NCI-H2107 (cell line): ENCODE results near the gene SYNE1.

Experiments
- DNase-seq: peaks from one replicate; lab custom pipeline; 2025; lab: John Stamatoyannopoulos, UW

The SYNE1 gene

DNA sequence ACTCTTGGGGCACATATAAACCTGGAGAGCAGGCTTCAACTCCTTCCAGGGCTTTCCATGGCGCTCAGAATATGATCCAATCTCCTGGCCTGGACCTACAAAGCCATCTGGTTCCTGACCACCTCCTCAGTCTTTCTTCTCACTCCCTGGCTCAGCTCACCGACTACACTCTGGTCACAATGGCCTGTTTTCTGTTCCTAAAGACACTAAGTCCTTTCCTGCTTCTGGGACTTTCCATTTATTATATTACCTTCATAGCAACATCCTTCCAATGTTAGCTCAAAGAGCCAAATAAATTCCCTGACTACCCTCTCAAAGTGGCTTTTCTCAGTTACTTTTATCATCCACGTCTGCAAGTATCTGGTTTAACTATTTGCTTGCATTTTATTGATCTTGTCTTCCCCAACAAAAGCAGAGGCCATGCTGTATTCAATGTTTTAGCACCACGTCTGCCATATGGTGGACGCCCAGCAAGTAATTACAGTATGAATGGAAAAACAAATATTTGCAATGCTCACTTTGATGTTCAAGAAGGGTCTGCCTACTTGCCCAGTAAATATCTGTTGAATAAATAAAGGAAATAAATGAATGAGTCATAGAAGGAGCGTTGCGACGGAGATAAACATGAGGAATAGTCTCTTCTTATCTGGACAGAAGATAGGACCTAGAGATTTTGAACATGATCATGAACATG, 501.3 kb downstream of the SYNE1 start:
- DNase-seq = no peak

DNA sequence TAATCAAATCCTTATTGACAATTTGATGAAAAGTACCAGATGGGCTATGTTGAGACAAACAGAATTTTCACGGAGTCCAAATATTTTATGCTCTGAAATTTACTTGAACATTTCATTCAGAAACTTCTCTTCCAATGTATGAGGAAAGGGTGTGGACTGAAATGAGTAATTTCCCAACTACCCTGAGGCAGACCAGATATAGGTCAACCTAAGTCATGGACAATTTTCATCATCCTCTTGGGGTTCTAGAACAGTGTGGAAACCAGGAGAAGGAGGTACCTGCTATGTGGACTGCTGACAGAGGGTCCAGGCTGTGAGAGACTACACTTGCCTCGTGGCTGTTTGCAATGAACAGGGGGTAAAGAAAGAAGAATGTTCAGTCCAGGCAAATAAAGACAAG, 506.7 kb downstream of the SYNE1 start:
- no peak for DNase-seq

DNA sequence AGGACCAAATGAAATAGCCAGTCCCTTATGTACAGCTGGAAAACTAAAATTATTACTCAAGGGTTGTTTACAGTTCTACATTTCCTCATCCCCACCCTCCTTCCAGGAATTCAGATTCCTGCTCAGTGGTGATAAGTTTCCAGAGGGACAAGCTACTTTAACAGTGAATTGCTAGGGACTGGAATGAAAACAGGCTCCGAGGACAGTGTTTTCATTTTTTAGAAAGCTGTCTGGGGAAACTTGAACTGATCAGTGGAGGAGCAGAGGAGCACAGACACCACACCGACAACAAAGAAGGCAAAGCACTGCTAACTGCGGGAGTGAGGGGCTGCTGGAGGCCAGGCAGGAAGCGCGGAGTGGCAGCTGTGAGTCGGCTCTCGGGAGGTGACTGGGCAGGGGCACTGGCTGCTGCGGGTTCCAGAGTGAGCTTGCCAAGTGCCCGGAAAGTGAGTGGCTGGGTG, 507.4 kb downstream of the SYNE1 start:
- no peak for DNase-seq

DNA sequence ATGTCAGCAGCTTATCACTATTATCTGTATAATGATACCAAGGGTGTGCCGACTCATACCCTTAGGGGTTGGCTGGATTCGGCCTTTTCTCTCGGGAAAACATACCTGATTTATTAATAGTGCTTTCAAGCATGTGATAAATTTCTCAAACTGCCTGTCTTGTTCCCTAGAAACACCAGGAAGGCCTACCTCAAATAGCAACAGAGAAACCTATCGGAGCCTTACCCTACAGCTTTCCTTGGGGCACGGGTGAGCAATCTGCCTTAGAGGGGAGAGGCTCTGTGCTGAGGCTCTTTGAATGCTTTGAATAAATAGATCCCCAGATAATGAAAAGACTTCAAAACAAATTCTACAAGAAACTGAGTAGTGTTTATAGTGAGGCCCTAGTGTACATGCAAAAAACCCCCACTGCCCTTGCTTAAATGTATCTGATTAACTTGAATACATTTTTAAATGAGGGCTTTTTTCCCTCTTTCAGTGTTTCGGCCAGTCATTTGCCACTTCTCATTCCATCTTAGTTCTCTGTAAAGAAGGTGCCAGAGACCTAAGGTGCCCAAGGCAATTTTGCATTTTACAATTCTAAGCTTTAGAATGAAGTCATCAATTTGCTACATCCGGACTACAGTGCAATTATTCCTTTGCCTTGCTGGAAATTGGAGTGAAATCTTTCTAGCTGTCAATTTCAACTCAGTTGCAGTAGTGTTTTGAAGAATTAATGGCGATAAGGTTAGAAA, 509.6 kb downstream of the SYNE1 start:
- no peak for DNase-seq

DNA sequence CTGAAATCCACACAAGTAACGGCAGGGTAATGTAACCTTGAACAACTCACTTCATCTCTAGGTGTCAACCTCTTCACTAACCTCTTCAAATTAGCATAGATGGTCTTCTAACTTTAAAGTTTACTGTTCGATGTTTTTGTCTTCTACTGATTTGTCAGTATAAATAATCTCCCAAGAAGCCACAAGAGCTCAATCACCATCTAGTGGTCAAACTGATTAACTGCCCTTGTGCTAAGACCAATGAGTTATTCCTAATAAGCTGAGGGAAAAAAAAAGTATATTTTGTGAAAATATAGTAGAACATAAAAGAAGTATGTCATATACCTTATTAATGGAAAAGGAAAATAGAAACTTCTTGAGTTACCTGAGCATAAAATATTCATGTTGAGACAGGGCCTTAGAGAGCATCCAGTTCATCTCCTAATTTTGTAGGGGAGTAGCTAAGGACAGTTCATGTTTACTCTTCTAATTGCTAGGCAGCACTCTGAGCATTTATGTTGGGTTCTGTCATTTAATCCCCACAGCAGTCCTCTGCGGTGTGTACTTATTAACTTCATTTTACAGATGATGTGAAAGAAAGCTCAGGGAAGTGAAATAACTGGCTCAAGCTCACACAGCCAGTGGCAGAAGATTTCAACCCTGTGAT, 512.6 kb downstream of the SYNE1 start:
- DNase-seq = no peak

DNA sequence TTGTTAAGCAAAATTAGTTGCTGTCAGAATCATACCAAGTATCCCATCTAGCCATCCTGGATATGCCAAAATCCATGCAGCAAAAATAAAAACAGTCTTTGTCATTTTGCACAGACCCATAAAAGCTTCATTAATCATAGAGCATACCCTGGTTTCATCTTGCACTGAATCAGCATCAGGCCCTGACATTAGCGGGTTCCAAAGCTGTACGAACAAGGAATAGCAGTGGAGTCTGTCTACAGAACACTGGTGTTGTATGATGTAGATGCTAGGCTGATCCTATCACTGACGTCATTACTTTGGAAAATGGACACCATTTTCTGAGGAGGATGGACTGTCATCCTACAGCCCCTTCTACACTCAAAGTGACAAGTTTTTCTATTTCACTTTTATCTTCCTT, 514.1 kb downstream of the SYNE1 start:
- DNase-seq = no peak

DNA sequence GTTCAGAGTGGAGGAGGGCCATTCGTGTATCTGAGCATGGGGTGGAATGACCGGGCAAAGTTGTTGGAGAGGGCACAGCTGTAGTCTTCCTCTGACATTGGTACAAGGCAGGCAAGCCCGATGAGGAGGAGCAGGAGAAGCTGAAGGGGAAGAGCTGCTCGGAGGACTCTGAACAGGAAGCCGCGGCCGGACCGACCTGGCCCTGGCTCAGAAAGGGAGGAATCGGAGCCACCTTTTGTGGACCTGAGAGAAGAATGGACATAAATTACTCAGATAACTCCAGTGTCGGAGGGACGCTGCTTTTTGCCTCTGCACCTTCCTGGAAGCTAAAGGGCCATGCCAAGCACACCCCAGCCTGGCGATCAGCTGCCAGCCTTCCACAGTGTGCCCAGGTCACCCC, 514.7 kb downstream of the SYNE1 start:
- DNase-seq = no peak

DNA sequence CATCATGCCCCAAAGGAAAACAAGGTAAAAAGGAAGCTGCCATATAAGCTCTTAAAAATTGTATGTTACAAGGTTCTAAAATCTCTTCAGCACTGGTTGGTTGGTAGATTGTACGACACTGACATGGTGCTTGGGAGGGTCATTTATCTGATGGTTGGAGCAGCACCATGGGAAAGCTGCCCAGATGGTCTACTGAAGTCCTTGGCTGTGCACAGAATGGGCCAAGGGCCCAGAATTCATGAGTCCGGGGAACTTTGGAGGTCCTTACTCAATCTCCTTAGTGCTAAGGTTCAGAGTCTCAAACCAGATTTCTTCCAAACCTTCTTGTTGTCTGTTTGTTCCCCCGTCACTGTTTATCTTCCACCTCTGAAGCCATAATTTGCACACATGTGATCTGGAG, 515.3 kb downstream of the SYNE1 start:
- DNase-seq = no peak

DNA sequence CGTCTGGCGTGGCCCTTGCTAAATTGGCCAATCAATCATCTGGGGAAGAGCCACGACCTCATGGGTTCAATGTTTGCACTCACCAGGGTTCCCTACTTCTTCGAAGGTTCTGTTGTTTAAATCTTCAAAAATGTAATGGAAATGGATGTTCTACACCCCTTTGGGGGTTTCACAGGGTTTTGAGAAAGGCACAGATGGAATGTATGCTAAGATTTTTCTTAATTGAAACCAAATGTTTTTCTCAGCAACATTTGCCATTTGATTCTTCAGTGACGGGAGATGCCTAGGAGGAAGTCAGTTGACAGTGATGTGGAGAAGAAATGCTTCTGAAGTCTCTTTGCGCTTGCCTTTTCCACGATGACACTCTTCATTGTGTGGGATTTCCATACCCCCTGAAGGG, 517.3 kb downstream of the SYNE1 start:
- DNase-seq = no peak

DNA sequence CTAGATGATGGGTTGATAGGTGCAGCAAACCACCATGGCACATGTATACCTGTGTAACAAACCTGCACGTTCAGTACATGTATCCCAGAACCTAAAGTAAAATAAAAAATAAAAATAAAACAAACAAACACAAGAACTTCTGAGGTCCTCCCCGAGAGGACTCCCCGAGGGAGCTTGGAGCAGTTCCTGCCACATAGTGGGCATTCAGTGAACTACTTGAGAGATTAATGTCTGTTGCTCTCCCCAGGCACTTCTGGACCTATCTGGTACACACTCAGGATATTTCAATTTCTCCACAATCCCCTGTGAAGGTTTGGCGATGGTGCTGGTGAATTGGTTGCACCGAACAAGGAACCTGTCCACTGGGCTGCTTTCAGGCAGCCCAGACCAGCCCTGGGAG, 518.5 kb downstream of the SYNE1 start:
- no peak for DNase-seq

DNA sequence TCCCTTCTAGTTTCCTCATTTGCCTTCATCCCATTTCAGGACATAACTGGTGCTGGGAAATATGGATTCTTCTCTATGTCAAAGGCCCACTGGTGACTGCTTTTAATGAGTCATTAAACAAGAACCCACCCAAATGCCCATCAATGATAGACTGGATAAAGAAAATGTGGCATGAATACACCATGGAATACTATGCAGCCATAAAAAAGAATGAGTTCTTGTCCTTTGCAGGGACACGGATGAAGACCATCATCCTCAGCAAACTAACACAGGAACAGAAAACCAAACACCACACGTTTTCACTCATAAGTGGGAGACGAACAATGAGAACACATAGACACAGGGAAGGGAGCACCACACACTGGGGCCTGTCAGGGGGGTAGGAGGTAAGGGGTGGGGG, 518.9 kb downstream of the SYNE1 start:
- DNase-seq = no peak

DNA sequence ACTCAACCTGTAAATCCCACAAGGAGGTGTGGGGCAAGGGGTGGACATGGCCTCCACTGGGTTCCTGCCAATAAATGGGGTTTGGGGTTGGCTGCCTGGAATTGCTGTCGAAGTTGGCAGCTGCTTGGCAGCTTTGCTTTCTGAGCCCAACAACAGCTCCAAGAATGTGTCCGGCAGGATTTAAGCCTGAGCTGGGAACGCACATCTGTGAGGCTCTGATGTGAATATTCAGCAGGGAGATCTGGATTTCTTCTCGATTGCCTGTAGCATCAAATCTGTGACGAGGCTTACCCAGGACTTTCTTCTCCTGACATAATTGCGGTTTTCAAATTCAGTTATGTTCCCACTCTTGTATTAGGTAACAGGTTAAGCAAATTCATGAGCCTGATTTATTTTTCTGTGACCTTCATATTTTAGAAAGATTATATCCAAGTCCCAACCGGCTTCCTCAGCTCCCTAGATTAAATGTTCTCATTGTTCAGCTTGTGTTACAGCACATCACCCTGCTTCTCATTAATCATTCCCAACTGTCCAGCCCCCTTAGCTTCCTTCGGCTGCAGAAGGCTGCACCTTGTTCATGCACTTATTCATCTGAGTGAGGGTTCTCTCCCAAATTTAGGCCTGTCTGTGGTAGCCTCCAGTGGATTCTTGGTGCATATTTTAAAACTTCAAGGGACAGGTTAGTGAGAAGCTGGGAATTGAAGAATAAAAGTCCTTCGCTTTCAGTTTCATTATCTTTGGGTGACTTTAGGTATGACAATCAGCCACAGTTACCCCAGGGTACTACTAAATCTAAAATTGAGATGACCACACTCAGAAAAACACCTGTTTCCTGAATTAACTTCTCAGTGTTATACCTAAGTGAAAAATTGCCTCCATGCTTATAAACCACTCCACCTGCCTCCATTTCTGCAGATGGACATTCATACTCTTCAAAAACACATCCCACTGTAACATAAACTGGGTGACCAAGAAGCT, 519.7 kb downstream of the SYNE1 start:
- DNase-seq = no peak

DNA sequence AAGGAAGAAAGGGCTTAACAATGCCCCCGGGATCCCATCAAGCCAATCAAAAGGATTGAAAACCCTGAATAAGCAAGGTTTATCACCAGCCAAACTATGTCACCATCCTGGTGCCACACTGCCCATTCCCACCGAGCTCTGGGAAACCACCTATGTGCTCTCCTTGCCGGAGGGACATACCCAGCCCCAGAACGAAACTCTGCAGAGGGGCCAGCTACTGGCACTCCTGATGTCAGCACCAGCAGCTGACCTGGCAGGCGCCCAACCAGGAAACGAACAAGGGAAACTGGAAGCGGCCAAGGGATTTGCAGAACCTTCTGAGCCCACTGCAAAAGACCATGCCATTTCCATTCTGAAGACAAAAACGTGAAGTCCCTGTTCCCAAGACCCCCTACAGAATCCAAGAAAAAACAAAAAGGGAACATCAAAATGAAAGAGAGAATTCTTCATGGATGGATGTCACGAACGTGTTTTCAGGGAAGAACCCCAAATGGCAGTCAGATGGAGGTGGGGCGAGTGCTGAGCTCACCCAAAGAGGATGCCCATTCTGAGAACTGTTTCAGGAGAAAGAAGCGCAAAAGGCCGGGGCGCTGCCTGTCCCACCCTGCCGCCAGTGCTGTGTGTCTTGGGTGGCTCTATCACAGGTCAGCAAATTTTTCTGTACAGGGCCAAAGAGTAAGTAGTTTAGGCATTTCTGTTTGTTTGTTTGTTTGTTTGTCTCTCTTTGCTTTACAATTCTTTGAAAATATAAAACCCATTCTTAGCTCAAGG, 524.5 kb downstream of the SYNE1 start:
- DNase-seq = no peak

DNA sequence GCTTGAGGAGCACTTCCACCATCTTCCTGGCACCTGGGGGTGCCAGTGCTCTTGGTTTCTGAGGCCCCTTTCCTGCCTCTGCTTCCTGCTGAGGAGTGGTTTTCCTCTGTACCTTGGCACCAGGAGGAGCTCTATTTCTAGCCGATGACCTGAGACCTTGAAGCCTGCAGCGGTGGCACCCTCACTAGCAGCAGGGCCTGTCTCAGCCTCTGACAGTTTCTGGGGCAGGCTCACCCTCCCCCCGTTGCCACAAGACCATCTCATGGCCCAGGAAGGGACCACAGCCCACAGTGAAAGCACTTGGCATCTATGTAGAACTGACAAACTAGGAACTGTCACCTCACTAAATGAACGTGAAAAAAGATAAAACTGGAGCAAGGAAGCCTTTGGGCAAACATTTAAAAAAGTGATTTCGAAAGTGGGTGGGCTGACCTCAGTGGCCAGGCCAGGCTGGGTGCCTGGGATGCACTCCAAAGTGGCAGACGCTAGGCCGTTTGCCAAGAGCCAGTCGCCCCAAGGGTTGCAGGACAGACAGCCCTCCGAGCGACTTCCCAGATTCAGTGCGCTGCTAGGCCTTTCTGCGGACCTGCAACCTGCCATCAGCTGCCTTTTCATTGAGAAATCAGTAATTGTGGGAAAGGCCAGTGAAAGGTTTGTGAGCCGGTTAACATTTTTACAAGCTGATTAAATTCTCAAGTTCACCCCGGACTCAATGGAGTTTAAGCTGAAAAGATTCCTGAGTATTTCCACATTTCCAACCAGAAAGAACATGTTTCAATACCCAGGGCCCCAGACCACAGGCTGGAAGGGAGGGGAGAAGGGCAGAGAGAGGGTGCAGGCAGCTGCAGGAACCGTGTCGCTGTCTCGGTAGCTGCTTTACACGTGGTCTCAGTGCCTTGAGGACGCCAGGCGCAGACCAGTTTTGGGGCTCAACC, 526.0 kb downstream of the SYNE1 start:
- no peak for DNase-seq

DNA sequence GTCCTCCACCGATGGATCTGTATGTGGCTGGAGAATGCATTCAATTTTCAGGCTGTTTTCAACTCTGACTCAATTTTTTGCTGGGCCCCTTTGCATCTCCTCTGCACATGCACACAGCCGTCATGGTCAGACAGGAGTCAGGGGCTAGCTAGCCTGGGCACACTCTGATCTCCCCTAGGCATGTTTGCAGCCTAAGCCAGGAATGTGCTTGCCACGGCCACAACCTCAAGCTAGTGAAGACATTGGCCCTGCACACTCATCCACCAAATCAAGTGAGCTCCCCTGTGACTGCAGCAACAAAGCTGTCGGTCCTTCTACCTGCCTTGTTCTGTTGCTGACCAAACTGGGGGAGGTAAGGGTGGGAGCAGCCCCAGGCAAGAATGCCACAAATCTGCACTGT, 529.2 kb downstream of the SYNE1 start:
- no peak for DNase-seq

DNA sequence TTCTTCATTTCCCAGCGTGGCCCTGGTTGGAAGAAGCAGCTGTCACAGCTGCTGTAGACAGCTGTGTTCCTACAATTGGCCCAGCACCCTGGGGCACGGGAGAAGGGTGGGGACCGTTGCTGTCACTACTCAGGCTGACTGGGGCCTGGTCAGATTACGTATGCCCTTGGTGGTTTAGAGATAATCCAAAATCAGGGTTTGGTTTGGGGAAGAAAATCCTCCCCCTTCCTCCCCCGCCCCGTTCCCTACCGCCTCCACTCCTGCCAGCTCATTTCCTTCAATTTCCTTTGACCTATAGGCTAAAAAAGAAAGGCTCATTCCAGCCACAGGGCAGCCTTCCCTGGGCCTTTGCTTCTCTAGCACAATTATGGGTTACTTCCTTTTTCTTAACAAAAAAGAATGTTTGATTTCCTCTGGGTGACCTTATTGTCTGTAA, 537.0 kb downstream of the SYNE1 start:
- no peak for DNase-seq

DNA sequence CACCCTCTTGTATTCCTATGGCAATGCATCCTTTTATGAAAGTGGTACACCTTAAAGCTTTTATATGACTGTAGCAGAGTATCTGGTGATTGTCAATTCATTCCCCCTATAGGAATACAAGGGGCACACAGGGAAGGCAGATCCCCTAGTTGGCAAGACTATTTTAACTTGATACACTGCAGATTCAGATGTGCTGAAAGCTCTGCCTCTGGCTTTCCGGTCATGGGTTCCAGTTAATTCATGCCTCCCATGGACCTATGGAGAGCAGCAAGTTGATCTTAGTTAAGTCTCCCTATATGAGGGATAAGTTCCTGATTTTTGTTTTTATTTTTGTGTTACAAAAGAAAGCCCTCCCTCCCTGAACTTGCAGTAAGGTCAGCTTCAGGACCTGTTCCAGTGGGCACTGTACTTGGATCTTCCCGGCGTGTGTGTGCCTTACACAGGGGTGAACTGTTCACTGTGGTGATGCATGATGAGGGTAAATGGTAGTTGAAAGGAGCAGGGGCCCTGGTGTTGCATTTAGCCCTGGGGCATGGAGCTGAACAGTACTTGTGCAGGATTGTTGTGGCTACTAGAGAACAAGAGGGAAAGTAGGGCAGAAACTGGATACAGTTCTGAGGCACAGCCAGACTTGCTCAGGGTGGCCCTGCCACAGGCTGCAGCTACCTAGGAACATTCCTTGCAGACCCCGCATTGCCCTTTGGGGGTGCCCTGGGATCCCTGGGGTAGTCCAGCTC, 537.5 kb downstream of the SYNE1 start:
- DNase-seq = no peak

DNA sequence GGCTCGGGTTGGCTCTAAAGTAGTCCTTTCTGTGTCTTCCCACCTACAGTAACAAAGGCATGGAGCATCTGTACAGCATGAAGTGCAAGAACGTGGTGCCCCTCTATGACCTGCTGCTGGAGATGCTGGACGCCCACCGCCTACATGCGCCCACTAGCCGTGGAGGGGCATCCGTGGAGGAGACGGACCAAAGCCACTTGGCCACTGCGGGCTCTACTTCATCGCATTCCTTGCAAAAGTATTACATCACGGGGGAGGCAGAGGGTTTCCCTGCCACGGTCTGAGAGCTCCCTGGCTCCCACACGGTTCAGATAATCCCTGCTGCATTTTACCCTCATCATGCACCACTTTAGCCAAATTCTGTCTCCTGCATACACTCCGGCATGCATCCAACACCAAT, 538.5 kb downstream of the SYNE1 start:
- DNase-seq = no peak

DNA sequence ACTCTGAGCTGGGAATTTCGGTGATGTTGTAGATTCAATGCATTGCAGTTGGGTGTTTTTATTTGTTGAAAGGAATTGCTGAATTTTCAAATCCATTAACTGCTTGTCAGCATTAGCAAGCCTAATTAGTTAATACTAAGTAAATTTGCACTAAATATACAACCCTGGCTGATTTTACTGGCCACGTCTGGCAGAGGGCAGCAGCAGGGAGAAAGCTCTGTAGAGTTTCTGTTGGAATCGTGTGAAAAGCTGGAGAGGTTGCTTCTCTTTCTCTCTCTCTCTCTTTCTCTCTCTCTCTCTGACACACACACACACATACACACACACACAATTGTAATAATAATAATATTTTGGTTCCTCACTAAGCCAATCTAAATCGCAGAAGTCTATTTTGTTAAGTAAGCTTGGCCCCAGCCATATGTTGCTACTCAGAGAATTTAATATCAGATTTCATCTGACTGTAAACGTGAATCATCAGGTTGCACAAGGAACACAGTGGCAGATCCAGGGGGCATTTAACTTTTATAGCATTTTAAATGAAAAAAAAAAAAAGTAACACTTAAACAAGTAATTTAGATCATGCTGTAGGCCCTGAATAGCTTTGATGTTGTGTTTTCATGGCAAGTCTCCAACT, 540.2 kb downstream of the SYNE1 start:
- no peak for DNase-seq
